A204.1 (cell line): ENCODE results near the gene EAPP.
"Not testable (repeated sequence)": the region's sequence is repeated elsewhere in the genome, so short reads cannot be mapped to it uniquely, and the experiment has no call there.

Experiments
- FAIRE-seq: peaks from 2 replicates; lab custom pipeline; 2012; peaks lifted over from hg19 to GRCh38; lab: Jason Lieb, UNC

Gene EAPP

GRCh38 chr14:34482463-34482862 is 57.0 kb downstream of the EAPP start:
- FAIRE-seq = no peak

GRCh38 chr14:34479694-34480093 is 59.8 kb downstream of the EAPP start:
- no peak for FAIRE-seq

GRCh38 chr14:34478261-34478660 is 61.2 kb downstream of the EAPP start:
- FAIRE-seq = no peak

- FAIRE-seq = not testable (repeated sequence)
Observed at GRCh38 chr14:34476036-34476435, 63.5 kb downstream of the EAPP start.

- FAIRE-seq = no peak
Observed at GRCh38 chr14:34475163-34475562, 64.3 kb downstream of the EAPP start.

GRCh38 chr14:34474187-34474679 is 65.3 kb downstream of the EAPP start:
- FAIRE-seq = no peak

- no peak for FAIRE-seq
Observed at GRCh38 chr14:34472706-34473279, 66.7 kb downstream of the EAPP start.

- no peak for FAIRE-seq
Observed at GRCh38 chr14:34470319-34470718, 69.2 kb downstream of the EAPP start.

GRCh38 chr14:34466691-34467090 is 72.8 kb downstream of the EAPP start:
- FAIRE-seq = no peak
